Measurements from ENCODE around the gene ZSWIM5. TPM values are rescaled to one million over a fixed set of nuclear protein-coding genes. Genes with fewer than 3 reads are reported as not detected.
"Not testable (repeated sequence)": the region's sequence is repeated elsewhere in the genome, so short reads cannot be mapped to it uniquely, and the experiment has no call there.

The ZSWIM5 gene
- total RNA-seq, result 1 to 10 TPM in 1 of 4 donors, under 1 TPM in 3; 0.53 to 1.3 (median 0.81) TPM

GRCh38 chr1:45205910-45206721 is at the start of gene ZSWIM5:
TSS of gene ZSWIM5 (minus strand) at chr1:45206605. CDS start at chr1:45206350, 255 bp downstream.
- TF ChIP-seq CTCF (IDR thresholded peaks at IDR 0.05 in 4 of 5, conservative IDR thresholded peaks at IDR 0.05 in 1 of 5) (no peak), POLR2A (IDR thresholded peaks at IDR 0.05) (peak; percentile 22 to 24)
- ATAC-seq (peak; percentile 82 to 85), DNase-seq (peak; percentile 23 to 34)
- no peaks in the 10 kb centered on the region for H3K9me3 ChIP-seq
- intact Hi-C loops (cut with DNase I; ENCODE audit: low total_unique reads) (loop anchor here (5.0 kb wide), 1 partner anchor 194 kb away; the partner anchor contains the start of genes HECTD3 and UROD), in situ Hi-C loops (cut with MboI; ENCODE audit: low sequenced_read_pairs in 4 of 4) (no loop called here)
- H3K36me3 ChIP-seq, result no peaks in the 10 kb centered on the region
- peak within 1 kb of the TSS; percentile 86 to 94 (median 90) for H3K4me3 ChIP-seq
- peak within 1 kb of the TSS; percentile 69 to 82 (median 82) for H3K27ac ChIP-seq
- H3K27me3 ChIP-seq, result no peaks in the 10 kb centered on the region
- peaks cover 14 to 17% of the 10 kb centered on the region in 2 donors for H3K4me1 ChIP-seq

- H3K9me3 ChIP-seq, result peaks cover 0 to 7% (median 5%) of the 10 kb centered on the region in 3 donors
- H3K27ac ChIP-seq, result no peak overlapping the region
- H3K36me3 ChIP-seq, result no peaks in the 10 kb centered on the region
- H3K4me1 ChIP-seq, result no peaks in the 10 kb centered on the region
- DNase-seq, result no peak
- TF ChIP-seq CTCF (IDR thresholded peaks at IDR 0.05 in 4 of 5, conservative IDR thresholded peaks at IDR 0.05 in 1 of 5) (no peak), POLR2A (IDR thresholded peaks at IDR 0.05) (no peak)
- no peaks in the 10 kb centered on the region for H3K27me3 ChIP-seq
- H3K4me3 ChIP-seq, result no peak overlapping the region
- intact Hi-C loops (cut with DNase I; ENCODE audit: low total_unique reads) (no loop called here), in situ Hi-C loops (cut with MboI; ENCODE audit: low sequenced_read_pairs in 4 of 4) (no loop called here)
- ATAC-seq, result no peak
Measured at GRCh38 chr1:45254490-45254889, 48.1 kb upstream of the ZSWIM5 start.

- Histone ChIP-seq H3K36me3 (no peaks in the 10 kb centered on the region), H3K27ac (no peak overlapping the region), H3K4me1 (no peaks in the 10 kb centered on the region), H3K27me3 (no peaks in the 10 kb centered on the region), H3K9me3 (no peaks in the 10 kb centered on the region), H3K4me3 (no peak overlapping the region)
- no peak for DNase-seq
- TF ChIP-seq POLR2A (IDR thresholded peaks at IDR 0.05), result no peak
- no peak for ATAC-seq
- in situ Hi-C loops (cut with MboI; ENCODE audit: low sequenced_read_pairs in 4 of 4) (no loop called here), intact Hi-C loops (cut with DNase I; ENCODE audit: low total_unique reads) (no loop called here)
Measured at GRCh38 chr1:45250544-45250943, 44.1 kb upstream of the ZSWIM5 start.

- intact Hi-C loops (cut with DNase I; ENCODE audit: low total_unique reads); H3K36me3 ChIP-seq; ATAC-seq; H3K4me3 ChIP-seq; H3K27ac ChIP-seq; in situ Hi-C loops (cut with MboI; ENCODE audit: low sequenced_read_pairs in 4 of 4); H3K4me1 ChIP-seq; DNase-seq; H3K9me3 ChIP-seq; H3K27me3 ChIP-seq: not testable (repeated sequence)
Measured at GRCh38 chr1:45248004-45248403, 41.6 kb upstream of the ZSWIM5 start.

- in situ Hi-C loops (cut with MboI; ENCODE audit: low sequenced_read_pairs in 4 of 4), result no loop called here
- ATAC-seq (no peak), DNase-seq (no peak)
- Histone ChIP-seq H3K27ac (no peak overlapping the region), H3K4me3 (no peak overlapping the region), H3K4me1 (no peaks in the 10 kb centered on the region), H3K36me3 (no peaks in the 10 kb centered on the region), H3K9me3 (no peaks in the 10 kb centered on the region), H3K27me3 (no peaks in the 10 kb centered on the region)
- intact Hi-C loops (cut with DNase I; ENCODE audit: low total_unique reads), result no loop called here
- TF ChIP-seq POLR2A (IDR thresholded peaks at IDR 0.05) (no peak), CTCF (IDR thresholded peaks at IDR 0.05 in 4 of 5, conservative IDR thresholded peaks at IDR 0.05 in 1 of 5) (no peak)
Measured at GRCh38 chr1:45246760-45247159, 40.4 kb upstream of the ZSWIM5 start.

- ATAC-seq; intact Hi-C loops (cut with DNase I; ENCODE audit: low total_unique reads); H3K4me3 ChIP-seq; in situ Hi-C loops (cut with MboI; ENCODE audit: low sequenced_read_pairs in 4 of 4); H3K36me3 ChIP-seq; H3K27me3 ChIP-seq; H3K9me3 ChIP-seq; DNase-seq; H3K4me1 ChIP-seq; H3K27ac ChIP-seq: not testable (repeated sequence)
Measured at GRCh38 chr1:45246359-45246758, 40.0 kb upstream of the ZSWIM5 start.

Measured in gastrocnemius medialis (tissue), 4 donors.